IMR-90 (cell line): Measurements from ENCODE around the gene POLR2F. TPM values are rescaled to one million over a fixed set of nuclear protein-coding genes. Genes with fewer than 3 reads are reported as not detected.

ENCODE experiments used
- ATAC-seq: fragments of 200-7000 bp; cut with Tn5 transposase; 2 replicates; pipeline ENCODE4 v1.9.1; 2020; ENCODE audit warnings: low read depth, mild to moderate bottlenecking, moderate library complexity
- BruUV-seq: library from RNA; stranded (reverse); fragments of 400-500 nt; replicated peaks from 2 replicates; lab custom pipeline; 2021; lab: Mats Ljungman, UMichigan
- CTCF ChIA-PET: fragments of 300-600 bp; formaldehyde crosslinking; extraction: SDS; loops from one replicate; lab custom pipeline; 2021; ENCODE audit warnings: antibody characterized with exemption; lab: Yijun Ruan, JAX
- POLR2A ChIA-PET: fragments of 300-600 bp; sonication (Branson Sonifier 250); formaldehyde crosslinking; loops from one replicate; lab custom pipeline; 2022; ENCODE audit warnings: antibody characterized with exemption; ENCODE audit not compliant: unreplicated experiment; lab: Charles Lee
- DNase-seq: peaks from one replicate; pipeline ENCODE4 v3.0.0; 2013
- H2AFZ ChIP-seq: replicated peaks from 2 replicates; pipeline ENCODE3; 2013; ENCODE audit warnings: low read length, mild to moderate bottlenecking; ENCODE audit not compliant: poor library complexity
- H2AK5ac ChIP-seq: 2 replicates; pipeline ENCODE4 v1.6.1; 2013; ENCODE audit warnings: low read depth, low read length, inconsistent platforms
- H2AK9ac ChIP-seq: replicated peaks from 2 replicates; pipeline ENCODE3; 2013; ENCODE audit warnings: mild to moderate bottlenecking, low read depth, low read length, moderate library complexity; ENCODE audit not compliant: poor library complexity
- H2BK120ac ChIP-seq: 2 replicates; pipeline ENCODE4 v1.6.1; 2013; ENCODE audit warnings: low read depth, low read length, inconsistent platforms
- H2BK15ac ChIP-seq: 3 replicates; pipeline ENCODE4 v1.6.1; 2013; ENCODE audit warnings: low read depth, low read length, inconsistent platforms
- H2BK20ac ChIP-seq: 2 replicates; pipeline ENCODE4 v1.6.1; 2013; ENCODE audit warnings: low read depth, mild to moderate bottlenecking, inconsistent platforms, low read length, moderate library complexity
- H2BK5ac ChIP-seq: 2 replicates; pipeline ENCODE4 v1.6.1; 2013; ENCODE audit warnings: mild to moderate bottlenecking, low read depth, low read length, inconsistent platforms; ENCODE audit not compliant: poor library complexity, severe bottlenecking
- H3K14ac ChIP-seq: replicated peaks from 2 replicates; pipeline ENCODE4 v1.6.1; 2013; ENCODE audit warnings: low read depth, low read length, inconsistent platforms
- H3K18ac ChIP-seq: 2 replicates; pipeline ENCODE4 v1.6.1; 2013; ENCODE audit warnings: low read depth, low read length, control low read depth
- H3K23ac ChIP-seq: 2 replicates; pipeline ENCODE4 v1.6.1; 2013; ENCODE audit warnings: low read depth, low read length, inconsistent platforms
- H3K27ac ChIP-seq: 2 replicates; pipeline ENCODE4 v1.5.1; 2013; ENCODE audit warnings: mild to moderate bottlenecking, control low read depth, low read length; ENCODE audit not compliant: insufficient read depth
- H3K27me3 ChIP-seq: 2 replicates; pipeline ENCODE4 v1.6.1; 2013; ENCODE audit warnings: low read length; ENCODE audit not compliant: control insufficient read depth, insufficient read depth
- H3K36me3 ChIP-seq: 2 replicates; pipeline ENCODE4 v1.6.1; 2013; ENCODE audit warnings: low read length, mixed read lengths; ENCODE audit not compliant: control insufficient read depth, insufficient read depth
- H3K4ac ChIP-seq: 2 replicates; pipeline ENCODE4 v1.6.1; 2013; ENCODE audit warnings: low read depth, low read length, inconsistent platforms
- H3K4me1 ChIP-seq: 2 replicates; pipeline ENCODE4 v1.6.1; 2013; ENCODE audit warnings: low read length, mixed read lengths; ENCODE audit not compliant: control insufficient read depth, insufficient read depth
- H3K4me2 ChIP-seq: 2 replicates; pipeline ENCODE4 v1.6.1; 2013; ENCODE audit warnings: low read depth, mild to moderate bottlenecking, control low read depth, low read length, moderate library complexity
- H3K4me3 ChIP-seq: 2 replicates; pipeline ENCODE4 v1.5.1; 2013; ENCODE audit warnings: low read depth, mild to moderate bottlenecking, control low read depth, low read length, moderate library complexity; ENCODE audit not compliant: insufficient read depth
- H3K56ac ChIP-seq: 2 replicates; pipeline ENCODE4 v1.6.1; 2013; ENCODE audit warnings: low read length, inconsistent platforms; ENCODE audit not compliant: insufficient read depth; ENCODE audit errors: extremely low read depth
- H3K79me1 ChIP-seq, 2 experiments: 2 replicates each; pipeline ENCODE4 v1.6.1; 2013; ENCODE audit warnings: low read length in 2 of 2, inconsistent platforms in 1 of 2, low read depth in 1 of 2
- H3K9ac ChIP-seq: 2 replicates; pipeline ENCODE4 v1.6.1; 2013; ENCODE audit warnings: low read depth, low read length, control low read depth
- H3K9me1 ChIP-seq: 2 replicates; pipeline ENCODE4 v1.6.1; 2013; ENCODE audit warnings: low read length, inconsistent platforms; ENCODE audit not compliant: insufficient read depth
- H3K9me3 ChIP-seq: 2 replicates; pipeline ENCODE4 v1.6.1; 2013; ENCODE audit warnings: low read length; ENCODE audit not compliant: control insufficient read depth, insufficient read depth
- H4K20me1 ChIP-seq: 2 replicates; pipeline ENCODE4 v1.6.1; 2013; ENCODE audit warnings: low read length, inconsistent platforms; ENCODE audit not compliant: insufficient read depth
- H4K5ac ChIP-seq: 2 replicates; pipeline ENCODE4 v1.6.1; 2013; ENCODE audit warnings: mild to moderate bottlenecking, low read depth, low read length, control low read depth
- H4K8ac ChIP-seq, 2 experiments: 2 replicates each; pipeline ENCODE4 v1.6.1; 2013; ENCODE audit warnings: low read depth in 2 of 2, low read length in 2 of 2, control low read depth in 1 of 2, inconsistent platforms in 1 of 2
- H4K91ac ChIP-seq: 2 replicates; pipeline ENCODE4 v1.6.1; 2013; ENCODE audit warnings: low read depth, low read length, inconsistent platforms; ENCODE audit not compliant: insufficient read depth
- BHLHE40 ChIP-seq: fragments of 150-350 bp; IDR thresholded peaks from 2 replicates; pipeline ENCODE4 v1.6.1; 2016; ENCODE audit warnings: mild to moderate bottlenecking, low read depth, low read length
- CHD1 ChIP-seq: IDR thresholded peaks from 2 replicates; pipeline ENCODE4 v1.6.1; 2012; ENCODE audit warnings: low read depth, low read length, improper control_type of control experiment
- FOS ChIP-seq: fragments of 150-350 bp; IDR thresholded peaks from 2 replicates; pipeline ENCODE4 v1.6.1; 2016; ENCODE audit warnings: low read depth, low read length
- NFE2L2 ChIP-seq: fragments of 150-350 bp; IDR thresholded peaks from 2 replicates; pipeline ENCODE4 v1.6.1; 2016; ENCODE audit warnings: low read depth, mild to moderate bottlenecking, low read length
- POLR2A ChIP-seq: IDR thresholded peaks from 2 replicates; pipeline ENCODE4 v1.6.1; 2012; ENCODE audit warnings: mild to moderate bottlenecking, low read depth, low read length
- WGBS, 2 experiments: methylation state at CpG; one replicate each; pipeline versions ENCODE4 v1.1.5 to v1.1.7; 2013; ENCODE audit warnings: missing lambda C conversion rate in 2 of 2; ENCODE audit not compliant: insufficient read length in 1 of 2; ENCODE audit errors: extremely low coverage in 2 of 2; 5-methylcytosine and 5-hydroxymethylcytosine counted together
- dilution Hi-C: fragments of 300-500 bp; cut with HindIII; formaldehyde crosslinking; loops from one replicate; pipeline ENCODE4 v1.14.3; 2018; ENCODE audit warnings: low sequenced_read_pairs; ENCODE audit not compliant: unreplicated experiment
- in situ Hi-C: fragments of 300-500 bp; cut with MboI; formaldehyde crosslinking; loops from 3 replicates; pipeline ENCODE4 v1.14.3; 2019; ENCODE audit warnings: low sequenced_read_pairs, inconsistent platforms, mixed read lengths
- intact Hi-C: fragments of 100-400 bp; cut with micrococcal nuclease; formaldehyde crosslinking; loops from 2 replicates; pipeline ENCODE4 v1.10.0; 2022
- polyA plus RNA-seq, 3 experiments: library from polyadenylated mRNA; depleted of rRNA; stranded (reverse); fragments of >200 nt; gene quantifications; 2 replicates each; pipeline ENCODE4 v1.2.3, GENCODE V29; 2012; ENCODE audit warnings: low replicate concordance in 1 of 3
- total RNA-seq: library from RNA; depleted of rRNA; stranded (reverse); fragments of >200 nt; gene quantifications from 2 replicates; pipeline ENCODE4 v1.2.3, GENCODE V29; 2012
- TF ChIP-seq, protein P1 (sequence below): fragments of 150-350 bp; IDR thresholded peaks from 2 replicates; pipeline ENCODE4 v1.6.1; 2017; ENCODE audit warnings: mild to moderate bottlenecking, antibody characterized with exemption, low read length, low read depth

Gene POLR2F
- total and polyA plus RNA-seq, 2 of the 4 experiments (the other 2 are of a cell fraction): 26.0 to 147 TPM

GRCh38 chr22:37968452-37969251 is 15.2 kb downstream of the POLR2F start:
- no peak overlapping the region for H2AK9ac ChIP-seq
- no peak overlapping the region for H2BK5ac ChIP-seq
- no peak overlapping the region for H2BK120ac ChIP-seq
- H3K4ac ChIP-seq: no peak overlapping the region
- ATAC-seq: no peak
- CTCF ChIA-PET: no interaction called here
- H3K4me3 ChIP-seq: no peak overlapping the region
- H3K27me3 ChIP-seq: no peaks in the 10 kb centered on the region
- BruUV-seq: no TSS peak
- no peak overlapping the region for H3K4me2 ChIP-seq
- no peak overlapping the region for H3K18ac ChIP-seq
- H2BK15ac ChIP-seq: no peak overlapping the region
- no peak overlapping the region for H3K56ac ChIP-seq
- no peak for DNase-seq
- no peak overlapping the region for H3K23ac ChIP-seq
- H2AK5ac ChIP-seq: no peak overlapping the region
- peaks cover 5% of the 10 kb centered on the region; the same call in 1 of the 2 replicates for H3K9me1 ChIP-seq
- H3K27ac ChIP-seq: no peak overlapping the region
- H3K9ac ChIP-seq: no peak overlapping the region
- peaks cover 23% of the 10 kb centered on the region for H3K36me3 ChIP-seq
- no peak overlapping the region for H2AFZ ChIP-seq
- peaks cover 11 to 13% of the 10 kb centered on the region in 2 experiments for H3K79me1 ChIP-seq
- H4K8ac ChIP-seq: no peak overlapping the region
- POLR2A ChIA-PET: no interaction called here
- no peak overlapping the region for H2BK20ac ChIP-seq
- intact Hi-C loops: no loop called here
- peaks cover 12% of the 10 kb centered on the region for H4K20me1 ChIP-seq
- no peaks in the 10 kb centered on the region for H3K9me3 ChIP-seq
- H3K14ac ChIP-seq: no peak overlapping the region
- TF ChIP-seq BHLHE40 (no peak), NFE2L2 (no peak), FOS (no peak), CHD1 (no peak), POLR2A (no peak)
- TF ChIP-seq, protein P1, sequence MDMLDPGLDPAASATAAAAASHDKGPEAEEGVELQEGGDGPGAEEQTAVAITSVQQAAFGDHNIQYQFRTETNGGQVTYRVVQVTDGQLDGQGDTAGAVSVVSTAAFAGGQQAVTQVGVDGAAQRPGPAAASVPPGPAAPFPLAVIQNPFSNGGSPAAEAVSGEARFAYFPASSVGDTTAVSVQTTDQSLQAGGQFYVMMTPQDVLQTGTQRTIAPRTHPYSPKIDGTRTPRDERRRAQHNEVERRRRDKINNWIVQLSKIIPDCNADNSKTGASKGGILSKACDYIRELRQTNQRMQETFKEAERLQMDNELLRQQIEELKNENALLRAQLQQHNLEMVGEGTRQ: no peak
- H4K91ac ChIP-seq: no peak overlapping the region
- WGBS, 2 experiments: 89% methylated on average over 3 of the region's 5 CpGs; no CpG with 5 or more reads in 1 of the 2 experiments
- peaks cover 7% of the 10 kb centered on the region for H3K4me1 ChIP-seq
- in situ Hi-C loops: no loop called here
- no peak overlapping the region for H4K5ac ChIP-seq
- dilution Hi-C loops: no loop called here
